DMS53 treated with DMSO at 0.1 percent for 48 hours (cell line): ENCODE measurements around the gene RNF126.
A peak's percentile ranks its signal among the peaks of the same experiment; 100 is the strongest.

Source experiments
- DNase-seq: peaks from one replicate; lab custom pipeline; 2025; ENCODE audit not compliant: unreplicated experiment; lab: John Stamatoyannopoulos, UW

RNF126 gene

DNA sequence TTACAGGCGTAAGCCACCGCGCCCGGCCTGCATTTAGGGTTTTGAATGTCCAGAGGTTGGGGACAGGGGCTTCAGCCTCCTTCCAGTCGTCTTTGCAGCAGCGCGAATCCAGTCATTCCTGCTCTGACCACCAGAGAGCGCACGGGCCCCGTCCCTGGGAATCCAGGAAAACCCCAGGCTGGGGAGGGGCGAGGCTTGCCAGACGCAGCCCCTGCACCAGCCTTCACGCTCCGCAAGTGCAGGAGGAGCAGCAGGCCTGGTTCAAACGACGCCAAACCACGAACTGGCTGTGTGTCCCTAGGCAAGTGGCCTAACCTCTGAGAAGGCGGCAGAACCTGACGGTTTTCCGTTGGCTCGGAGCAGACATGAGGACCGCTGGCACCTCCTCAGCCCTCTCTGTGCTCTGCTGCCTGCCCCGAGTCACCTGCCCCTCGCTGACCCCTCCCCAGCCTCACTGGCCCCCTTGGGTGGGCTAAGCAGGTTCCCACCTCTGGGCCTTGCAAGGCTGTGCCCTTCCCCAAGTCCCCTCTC lies 2.0 kb upstream of the RNF126 start:
- DNase-seq: peak; percentile 50

GRCh38 chr19:663682-664117 lies 686 bp upstream of the RNF126 start:
- no peak for DNase-seq

GRCh38 chr19:662207-662961 lies 630 bp downstream of the RNF126 start:
- DNase-seq: no peak

- no peak for DNase-seq
These were observed 1.4 kb downstream of the RNF126 start for GRCh38 chr19:661427-662196.

DNA sequence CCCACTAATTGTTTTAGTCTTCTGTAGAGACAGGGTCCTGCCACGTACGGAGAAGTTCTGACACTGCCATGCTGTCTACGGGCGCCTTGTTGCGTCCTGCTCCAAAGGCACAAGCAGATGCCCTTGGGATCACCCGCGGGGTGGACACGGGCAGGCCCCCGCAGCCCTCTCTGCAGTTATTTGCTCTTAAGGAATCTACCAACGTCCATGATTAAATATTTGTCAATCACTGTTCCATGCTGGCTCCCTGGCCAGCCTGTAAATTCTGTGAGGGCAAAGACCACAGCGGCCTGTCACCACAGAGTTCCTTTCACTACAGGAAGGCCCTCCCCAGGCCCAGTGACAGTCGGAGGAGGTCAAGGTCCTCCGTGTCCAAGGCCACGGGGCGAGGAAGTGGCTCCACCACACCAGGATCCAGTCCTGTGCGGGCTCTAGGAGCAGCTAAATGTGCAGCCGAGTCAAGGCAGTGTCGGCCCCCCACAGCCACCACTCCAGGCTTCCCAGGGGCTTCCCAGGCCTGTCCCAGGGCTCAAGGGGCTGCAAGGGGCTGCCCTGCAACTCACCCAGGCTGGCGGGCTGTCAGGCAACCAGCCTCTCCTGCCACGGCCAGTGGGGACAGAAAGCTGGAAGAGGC lies 2.1 kb downstream of the RNF126 start:
- DNase-seq: no peak

GRCh38 chr19:658916-659839 lies 3.8 kb downstream of the RNF126 start:
- no peak for DNase-seq

DNA sequence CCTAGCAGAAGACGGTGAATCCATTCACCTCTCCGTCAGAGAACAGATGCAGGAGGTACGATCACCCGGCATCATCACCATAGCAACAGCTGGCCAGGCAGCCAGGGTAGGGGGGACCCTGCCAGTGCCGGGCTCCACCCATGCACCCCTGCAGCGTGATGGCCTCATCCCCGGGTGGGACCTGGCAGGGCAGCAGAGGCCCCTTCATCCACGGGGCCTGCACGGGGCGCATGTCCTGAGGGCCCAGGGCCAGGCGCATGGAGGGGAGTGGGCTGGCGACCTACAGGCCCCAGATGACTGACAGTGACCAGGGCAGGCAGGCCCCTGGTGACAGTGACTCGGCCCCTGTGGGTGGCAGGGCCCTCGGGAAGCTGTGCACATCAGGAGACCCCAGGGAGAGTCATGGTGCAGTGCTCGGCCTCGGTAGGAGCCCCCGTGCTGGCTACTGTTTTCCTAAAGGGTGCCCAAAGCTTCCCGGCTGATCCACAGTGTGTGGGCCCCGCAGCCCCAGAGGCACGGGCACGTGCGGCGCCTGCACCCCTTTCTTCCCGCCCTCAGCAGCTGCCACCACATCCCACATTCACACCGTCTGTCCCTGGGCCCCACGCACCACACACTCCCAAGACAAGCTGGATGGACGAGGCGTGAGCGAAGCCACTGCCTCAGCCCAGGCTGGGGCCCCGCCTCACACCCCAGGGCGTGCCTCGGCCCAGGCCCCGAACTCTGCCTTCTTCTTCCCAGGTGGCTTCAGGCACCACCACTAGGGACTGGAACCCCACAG lies 4.8 kb downstream of the RNF126 start:
- no peak for DNase-seq

- DNase-seq: no peak
These were observed 5.4 kb downstream of the RNF126 start for GRCh38 chr19:657611-658010.

- no peak for DNase-seq
These were observed 6.1 kb downstream of the RNF126 start for GRCh38 chr19:656751-657559.

- no peak for DNase-seq
These were observed 7.3 kb downstream of the RNF126 start for GRCh38 chr19:655691-656090.

DNA sequence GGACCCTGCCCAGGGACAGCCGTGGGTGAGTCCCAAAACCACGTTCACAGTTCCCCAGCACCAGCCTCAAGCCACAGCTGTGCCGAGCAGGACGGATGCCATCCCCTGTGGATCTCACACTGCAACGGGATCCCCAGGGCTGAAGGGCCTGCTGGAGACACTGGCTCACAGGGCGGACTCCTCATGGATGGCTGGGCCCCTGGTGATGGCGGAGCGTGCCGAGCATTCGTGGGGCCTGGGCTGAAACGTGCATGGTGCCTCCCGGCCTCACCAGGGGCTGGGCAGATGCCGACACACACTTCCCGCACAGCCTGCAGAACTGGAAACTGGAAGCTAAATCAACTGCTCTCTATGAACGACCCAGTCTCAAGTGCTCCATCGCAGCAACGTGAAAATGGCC lies 9.6 kb downstream of the RNF126 start:
- DNase-seq: no peak

DNA sequence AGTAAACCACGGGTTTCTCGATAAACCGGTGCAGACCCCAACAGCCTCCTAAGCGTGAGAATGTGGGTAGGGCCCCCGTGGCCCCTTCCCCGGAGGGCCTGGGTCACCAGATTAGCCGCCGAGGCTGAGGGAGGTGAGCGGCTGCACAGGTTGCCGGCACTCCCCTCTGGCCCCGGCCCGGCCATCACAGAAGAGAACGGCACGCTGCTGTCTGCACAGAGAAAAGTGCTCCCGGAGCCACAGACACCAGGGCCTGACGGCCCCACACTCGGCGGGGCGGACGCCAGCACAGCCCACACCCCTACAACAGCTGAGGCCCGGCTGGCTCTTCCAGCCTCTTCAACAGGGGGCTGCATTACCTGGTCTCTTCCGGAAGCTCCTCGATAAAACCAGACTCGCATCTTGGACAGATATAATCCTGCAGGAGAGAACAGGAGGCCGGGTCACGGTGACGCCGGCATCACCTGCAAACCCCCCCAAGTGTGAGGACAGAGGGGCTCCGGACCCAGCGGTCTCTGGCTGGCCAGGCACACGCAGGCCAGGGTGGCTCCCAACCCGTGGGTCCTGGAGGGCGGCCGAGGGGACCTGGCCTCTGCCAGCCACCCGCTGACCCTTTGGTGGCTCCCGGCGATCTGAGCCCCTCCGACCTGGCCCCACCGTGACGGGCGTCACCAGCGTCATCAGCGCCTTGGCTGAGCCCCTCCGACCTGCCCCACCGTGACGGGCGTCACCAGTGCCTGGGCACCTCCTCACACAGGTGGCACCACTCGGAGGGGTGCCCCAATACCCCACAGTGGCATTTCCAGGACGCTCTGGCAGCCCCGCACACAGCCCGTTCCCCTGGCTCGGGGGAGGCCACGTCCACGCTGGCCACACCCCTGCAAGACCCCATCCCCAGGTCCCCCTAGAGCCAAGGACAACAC lies 10.3 kb downstream of the RNF126 start:
- DNase-seq: no peak

DNA sequence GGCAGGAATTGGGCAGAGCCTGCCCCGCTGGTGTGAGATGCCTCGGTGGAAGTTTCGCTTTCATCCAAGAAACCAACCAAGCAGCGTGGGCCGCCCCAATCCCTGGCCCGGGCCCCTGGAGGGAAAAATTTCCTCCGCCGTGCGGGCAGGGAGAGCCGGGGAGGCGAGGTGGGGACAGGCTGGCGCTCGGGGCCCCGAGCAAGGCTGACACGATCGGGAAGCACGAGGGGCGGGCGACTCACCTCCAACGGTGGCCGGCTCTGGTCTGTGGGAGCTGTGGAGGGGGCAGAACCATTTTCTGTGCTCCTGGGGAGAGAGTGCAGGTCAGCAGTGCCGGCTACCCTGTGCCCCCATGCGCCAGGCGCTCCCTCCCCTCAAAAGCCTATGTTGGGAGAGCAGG lies 11.0 kb downstream of the RNF126 start:
- DNase-seq: no peak

GRCh38 chr19:651114-651818 lies 11.7 kb downstream of the RNF126 start:
- no peak for DNase-seq

- no peak for DNase-seq
These were observed 12.9 kb downstream of the RNF126 start for GRCh38 chr19:650121-650520.

DNA sequence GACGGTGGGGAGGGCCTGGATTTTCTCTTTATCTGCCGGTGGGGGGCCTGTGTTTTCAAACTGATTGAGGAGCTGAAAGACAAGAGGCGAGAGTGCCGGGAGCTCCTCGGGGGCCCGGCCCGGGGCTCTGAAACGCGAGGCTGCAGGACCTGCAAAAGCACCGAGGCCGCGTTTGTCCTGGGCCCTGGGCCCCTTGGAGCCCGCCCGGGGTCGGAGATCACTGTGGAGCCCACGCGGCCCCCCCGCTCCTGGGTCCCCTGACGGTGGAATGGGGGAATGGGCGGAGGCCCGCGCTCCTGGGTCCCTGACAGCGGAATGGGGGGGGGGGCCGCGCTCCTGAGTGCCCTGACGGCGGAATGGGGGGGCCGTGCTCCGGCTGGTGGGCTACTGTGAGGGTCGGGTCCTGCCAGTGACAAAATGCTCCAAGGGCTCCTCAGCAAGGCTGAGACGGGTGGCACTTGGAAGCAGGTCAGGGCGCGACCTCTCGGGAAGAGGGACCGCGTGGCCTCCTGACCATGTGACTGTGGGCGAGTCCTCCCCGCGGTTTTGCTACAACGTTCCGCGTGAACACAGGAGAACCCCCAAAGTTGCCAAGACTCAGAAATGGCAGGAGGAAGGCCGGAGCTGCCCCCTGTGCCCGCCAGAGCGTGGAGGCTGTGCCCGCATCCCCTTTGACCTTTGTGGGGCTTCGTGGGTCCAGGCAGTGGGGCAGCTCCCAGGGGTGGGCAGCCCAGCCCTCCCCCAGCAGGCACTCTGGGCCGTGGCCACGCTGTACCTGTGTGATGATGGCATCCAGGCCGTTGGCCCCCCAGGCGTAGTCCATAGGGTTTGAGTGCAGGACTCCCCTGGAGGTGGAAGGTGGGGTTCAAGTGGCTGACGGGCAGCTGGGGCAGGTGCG lies 13.9 kb downstream of the RNF126 start:
- no peak for DNase-seq
